NCI-H2081 (cell line): ENCODE results near the gene CXCL16.
"Not testable (repeated sequence)": the region's sequence is repeated elsewhere in the genome, so short reads cannot be mapped to it uniquely, and the experiment has no call there.

ENCODE experiments used
- DNase-seq, 2 experiments: peaks; one replicate each; lab custom pipeline; 2025; lab: John Stamatoyannopoulos, UW

Gene CXCL16

GRCh38 chr17:4699401-4700056, 40.2 kb downstream of the CXCL16 start:
- DNase-seq, result not testable (repeated sequence)

GRCh38 chr17:4696437-4696805, 43.3 kb downstream of the CXCL16 start:
- DNase-seq, result no peak

- no peak for DNase-seq
Measured at GRCh38 chr17:4693416-4693815, 46.3 kb downstream of the CXCL16 start.

GRCh38 chr17:4691686-4692085, 48.0 kb downstream of the CXCL16 start:
- DNase-seq, result no peak

GRCh38 chr17:4690745-4691144, 49.0 kb downstream of the CXCL16 start:
- DNase-seq, result no peak

- not testable (repeated sequence) for DNase-seq
Measured at GRCh38 chr17:4689872-4690271, 49.9 kb downstream of the CXCL16 start.

- DNase-seq, result not testable (repeated sequence)
Measured at GRCh38 chr17:4683739-4684138, 56.0 kb downstream of the CXCL16 start.
